Measurements from ENCODE around the gene SPOCK2.

GRCh38 chr10:72031706-72032105 is 56.6 kb downstream of the SPOCK2 start:
- TF ChIP-seq CTCF (IDR thresholded peaks at IDR 0.05), result no peak
- no peak for TF ChIP-seq EZH2 (IDR thresholded peaks at IDR 0.05; ENCODE audit: borderline replicate concordance, insufficient read depth, low read depth, low read length, poor library complexity, severe bottlenecking)

Data from B cell (primary cell).